Measurements from ENCODE around the gene SH2D5. TPM values are rescaled to one million over a fixed set of nuclear protein-coding genes. Genes with fewer than 3 reads are reported as not detected.

The SH2D5 gene
- total RNA-seq, 1 donor from 2014 or later, result 5.9 TPM

- H4K20me1 ChIP-seq (ENCODE audit: insufficient read depth, low read length), result no peaks in the 10 kb centered on the region
- no peaks in the 10 kb centered on the region for H3K9me3 ChIP-seq (ENCODE audit: insufficient read depth, low read depth, low read length)
- H3K27me3 ChIP-seq (ENCODE audit: insufficient read depth, low read length), result no peaks in the 10 kb centered on the region
- peaks cover 21% of the 10 kb centered on the region for H3K4me1 Mint-ChIP-seq (ENCODE audit: low read depth, unreplicated experiment)
- DNase-seq (ENCODE audit: low read depth) (no peak), FAIRE-seq (no peak)
- H3K9ac ChIP-seq (ENCODE audit: low read length), result no peak overlapping the region
- peaks cover 1% of the 10 kb centered on the region for H3K36me3 Mint-ChIP-seq (ENCODE audit: low read depth, unreplicated experiment)
- H3K27ac ChIP-seq (ENCODE audit: low read depth, low read length), result no peak overlapping the region
- no peak overlapping the region for H2AFZ ChIP-seq (ENCODE audit: low read depth, low read length)
- H3K79me2 ChIP-seq (ENCODE audit: insufficient read depth, low read length), result no peaks in the 10 kb centered on the region
- no peaks in the 10 kb centered on the region for H3K36me3 ChIP-seq (ENCODE audit: insufficient read depth, low read length)
- H3K4me1 ChIP-seq (ENCODE audit: insufficient read depth, low read length), result peaks cover 21% of the 10 kb centered on the region
- no peak overlapping the region for H3K27ac Mint-ChIP-seq (ENCODE audit: unreplicated experiment)
- H3K4me3 ChIP-seq (ENCODE audit: insufficient read depth, low read depth, low read length), result no peak overlapping the region
- TF ChIP-seq EZH2 (IDR thresholded peaks at IDR 0.05; ENCODE audit: insufficient read depth, low read length), result no peak
- H3K27me3 Mint-ChIP-seq (ENCODE audit: low read depth, unreplicated experiment), result peaks cover 2% of the 10 kb centered on the region
- H3K4me2 ChIP-seq (ENCODE audit: low read length), result no peak overlapping the region
- H3K4me3 Mint-ChIP-seq (ENCODE audit: unreplicated experiment), result no peak overlapping the region
- H3K9me3 Mint-ChIP-seq (ENCODE audit: unreplicated experiment), result no peaks in the 10 kb centered on the region
Measured at GRCh38 chr1:20701847-20702246, 30.7 kb downstream of the SH2D5 start.

GRCh38 chr1:20701446-20701845 is 31.1 kb downstream of the SH2D5 start:
- H3K9ac ChIP-seq (ENCODE audit: low read length), result no peak overlapping the region
- no peaks in the 10 kb centered on the region for H3K9me3 Mint-ChIP-seq (ENCODE audit: unreplicated experiment)
- H3K4me1 Mint-ChIP-seq (ENCODE audit: low read depth, unreplicated experiment), result peaks cover 21% of the 10 kb centered on the region
- H3K27ac ChIP-seq (ENCODE audit: low read depth, low read length), result no peak overlapping the region
- TF ChIP-seq EZH2 (IDR thresholded peaks at IDR 0.05; ENCODE audit: insufficient read depth, low read length), result no peak
- TF ChIP-seq CTCF (IDR thresholded peaks at IDR 0.05; ENCODE audit: insufficient read depth, low read depth, low read length), result no peak
- H3K79me2 ChIP-seq (ENCODE audit: insufficient read depth, low read length), result no peaks in the 10 kb centered on the region
- no peaks in the 10 kb centered on the region for H3K27me3 ChIP-seq (ENCODE audit: insufficient read depth, low read length)
- peaks cover 21% of the 10 kb centered on the region for H3K4me1 ChIP-seq (ENCODE audit: insufficient read depth, low read length)
- no peak overlapping the region for H3K4me3 Mint-ChIP-seq (ENCODE audit: unreplicated experiment)
- peaks cover 1% of the 10 kb centered on the region for H3K36me3 Mint-ChIP-seq (ENCODE audit: low read depth, unreplicated experiment)
- FAIRE-seq (no peak), DNase-seq (ENCODE audit: low read depth) (no peak)
- peaks cover 2% of the 10 kb centered on the region for H3K27me3 Mint-ChIP-seq (ENCODE audit: low read depth, unreplicated experiment)
- no peak overlapping the region for H3K27ac Mint-ChIP-seq (ENCODE audit: unreplicated experiment)
- H3K9me3 ChIP-seq (ENCODE audit: insufficient read depth, low read depth, low read length), result no peaks in the 10 kb centered on the region
- no peaks in the 10 kb centered on the region for H3K36me3 ChIP-seq (ENCODE audit: insufficient read depth, low read length)
- no peak overlapping the region for H3K4me2 ChIP-seq (ENCODE audit: low read length)
- H3K4me3 ChIP-seq (ENCODE audit: insufficient read depth, low read depth, low read length), result no peak overlapping the region
- no peak overlapping the region for H2AFZ ChIP-seq (ENCODE audit: low read depth, low read length)
- no peaks in the 10 kb centered on the region for H4K20me1 ChIP-seq (ENCODE audit: insufficient read depth, low read length)

GRCh38 chr1:20700636-20701215 is 31.8 kb downstream of the SH2D5 start:
- no peaks in the 10 kb centered on the region for H4K20me1 ChIP-seq (ENCODE audit: insufficient read depth, low read length)
- no peak overlapping the region for H3K27ac Mint-ChIP-seq (ENCODE audit: unreplicated experiment)
- H3K27me3 ChIP-seq (ENCODE audit: insufficient read depth, low read length), result no peaks in the 10 kb centered on the region
- H3K36me3 ChIP-seq (ENCODE audit: insufficient read depth, low read length), result no peaks in the 10 kb centered on the region
- H2AFZ ChIP-seq (ENCODE audit: low read depth, low read length), result no peak overlapping the region
- H3K9ac ChIP-seq (ENCODE audit: low read length), result no peak overlapping the region
- peaks cover 21% of the 10 kb centered on the region for H3K4me1 Mint-ChIP-seq (ENCODE audit: low read depth, unreplicated experiment)
- H3K4me1 ChIP-seq (ENCODE audit: insufficient read depth, low read length), result peaks cover 25% of the 10 kb centered on the region
- no peaks in the 10 kb centered on the region for H3K9me3 Mint-ChIP-seq (ENCODE audit: unreplicated experiment)
- no peak overlapping the region for H3K4me2 ChIP-seq (ENCODE audit: low read length)
- H3K4me3 ChIP-seq (ENCODE audit: insufficient read depth, low read depth, low read length), result no peak overlapping the region
- TF ChIP-seq CTCF (IDR thresholded peaks at IDR 0.05; ENCODE audit: insufficient read depth, low read depth, low read length) (no peak), EZH2 (IDR thresholded peaks at IDR 0.05; ENCODE audit: insufficient read depth, low read length) (no peak)
- FAIRE-seq (no peak), DNase-seq (ENCODE audit: low read depth) (no peak)
- H3K27ac ChIP-seq (ENCODE audit: low read depth, low read length), result no peak overlapping the region
- peaks cover 1% of the 10 kb centered on the region for H3K36me3 Mint-ChIP-seq (ENCODE audit: low read depth, unreplicated experiment)
- H3K79me2 ChIP-seq (ENCODE audit: insufficient read depth, low read length), result no peaks in the 10 kb centered on the region
- no peaks in the 10 kb centered on the region for H3K9me3 ChIP-seq (ENCODE audit: insufficient read depth, low read depth, low read length)
- H3K4me3 Mint-ChIP-seq (ENCODE audit: unreplicated experiment), result no peak overlapping the region
- H3K27me3 Mint-ChIP-seq (ENCODE audit: low read depth, unreplicated experiment), result peaks cover 2% of the 10 kb centered on the region
